GM12878 (cell line): ENCODE measurements around the gene AK5. TPM values are rescaled to one million over a fixed set of nuclear protein-coding genes. Genes with fewer than 3 reads are reported as not detected.

Source experiments
- ATAC-seq: fragments of 200-7000 bp; cut with Tn5 transposase; 3 replicates; pipeline ENCODE4 v1.9.1; 2020; ENCODE audit warnings: mild to moderate bottlenecking, moderate library complexity
- BruUV-seq: library from RNA; stranded (reverse); fragments of 400-500 nt; replicated peaks from 2 replicates; lab custom pipeline; 2021; lab: Mats Ljungman, UMichigan
- CTCF ChIA-PET: fragments of 300-600 bp; sonication (Branson Sonifier 250); formaldehyde crosslinking; extraction: SDS; loops from one replicate; lab custom pipeline; 2021; ENCODE audit warnings: inconsistent platforms; lab: Yijun Ruan, JAX
- POLR2A ChIA-PET: fragments of 350-600 bp; formaldehyde crosslinking; extraction: SDS; loops from one replicate; lab custom pipeline; 2021; ENCODE audit warnings: inconsistent platforms; lab: Charles Lee
- RAD21 ChIA-PET: fragments of 300-600 bp; sonication (Branson Sonifier 250); formaldehyde crosslinking; loops from one replicate; lab custom pipeline; 2023; ENCODE audit warnings: antibody characterized with exemption; ENCODE audit not compliant: unreplicated experiment; lab: Charles Lee
- SMC1A ChIA-PET: fragments of 300-600 bp; sonication (Branson Sonifier 250); formaldehyde crosslinking; loops from one replicate; lab custom pipeline; 2023; ENCODE audit not compliant: unreplicated experiment, uncharacterized antibody; lab: Charles Lee
- DNase-seq: peaks from one replicate; pipeline ENCODE4 v3.0.0-alpha.2; 2011; ENCODE audit warnings: low read depth, low spot score
- FAIRE-seq: peaks from 3 replicates; lab custom pipeline; 2011; peaks lifted over from hg19 to GRCh38; lab: Jason Lieb, UNC
- H2AFZ ChIP-seq: 2 replicates; pipeline ENCODE4 v1.6.0; 2011; ENCODE audit warnings: low read depth, low read length, control low read depth; ENCODE audit not compliant: control insufficient read depth
- H3K27ac ChIP-seq: 2 replicates; pipeline ENCODE4 v1.5.1; 2011; ENCODE audit warnings: control low read depth; ENCODE audit not compliant: control insufficient read depth, insufficient read depth
- H3K27me3 ChIP-seq, 2 experiments: replicated peaks in 1 of 2; 2 replicates each; pipeline versions ENCODE4 v1.6.0 to v1.6.1; 2011; ENCODE audit warnings: low read length in 1 of 2; ENCODE audit not compliant: control insufficient read depth in 2 of 2, insufficient read depth in 2 of 2
- H3K36me3 ChIP-seq, 2 experiments: 2 replicates each; pipeline ENCODE4 v1.5.1; 2011; ENCODE audit warnings: low read length in 1 of 2; ENCODE audit not compliant: control insufficient read depth in 2 of 2, insufficient read depth in 2 of 2
- H3K4me1 ChIP-seq: 2 replicates; pipeline ENCODE4 v1.6.1; 2011; ENCODE audit warnings: mild to moderate bottlenecking, low read length, moderate library complexity, mixed read lengths; ENCODE audit not compliant: control insufficient read depth, insufficient read depth
- H3K4me2 ChIP-seq: 2 replicates; pipeline ENCODE4 v1.6.0; 2011; ENCODE audit warnings: control low read depth; ENCODE audit not compliant: control insufficient read depth, insufficient read depth
- H3K4me3 ChIP-seq: fragments of 200-600 bp; sonication (generic); 2 replicates; pipeline ENCODE4 v1.5.1; 2016
- H3K79me2 ChIP-seq: 2 replicates; pipeline ENCODE4 v1.6.0; 2011; ENCODE audit warnings: low read length; ENCODE audit not compliant: control insufficient read depth, insufficient read depth
- H3K9ac ChIP-seq: 2 replicates; pipeline ENCODE4 v1.8.0; 2011; ENCODE audit warnings: low read length, control low read depth, mixed read lengths; ENCODE audit not compliant: control insufficient read depth, insufficient read depth
- H3K9me3 ChIP-seq: replicated peaks from 3 replicates; pipeline ENCODE4 v1.5.1; 2011; ENCODE audit warnings: mild to moderate bottlenecking, low read length; ENCODE audit not compliant: control insufficient read depth, insufficient read depth
- H4K20me1 ChIP-seq: 2 replicates; pipeline ENCODE4 v1.6.0; 2011; ENCODE audit not compliant: control insufficient read depth, insufficient read depth
- BRCA1 ChIP-seq: IDR thresholded peaks from 2 replicates; pipeline ENCODE4 v1.6.1; 2011; ENCODE audit warnings: low read depth, low read length, improper control_type of control experiment
- ETV6 ChIP-seq, 2 experiments: fragments of 450-650 bp in 1 of 2; IDR thresholded peaks in 1 of 2; conservative IDR thresholded peaks in 1 of 2; 2 replicates each; pipeline ENCODE4 v1.6.1; 2014; ENCODE audit warnings: antibody characterized with exemption in 1 of 2, borderline replicate concordance in 1 of 2, low read depth in 1 of 2, mild to moderate bottlenecking in 1 of 2, moderate library complexity in 1 of 2
- EZH2 ChIP-seq: IDR thresholded peaks from 2 replicates; pipeline ENCODE4 v1.6.1; 2012; ENCODE audit warnings: low read depth, mild to moderate bottlenecking, control low read depth, inconsistent platforms, low read length, borderline replicate concordance; ENCODE audit not compliant: control insufficient read depth
- PAX8 ChIP-seq: fragments of 450-650 bp; IDR thresholded peaks from 2 replicates; pipeline ENCODE4 v1.6.1; 2017; ENCODE audit warnings: mild to moderate bottlenecking, moderate library complexity
- POLR2A ChIP-seq: IDR thresholded peaks from 2 replicates; pipeline ENCODE4 v1.6.1; 2011; ENCODE audit warnings: low read depth, mild to moderate bottlenecking, low read length
- SIN3A ChIP-seq: IDR thresholded peaks from 2 replicates; pipeline ENCODE4 v1.6.1; 2012; ENCODE audit warnings: low read depth, low read length, improper control_type of control experiment
- SREBF1 ChIP-seq: IDR thresholded peaks from 2 replicates; pipeline ENCODE4 v1.6.1; 2012; ENCODE audit warnings: mild to moderate bottlenecking, low read length
- TBL1XR1 ChIP-seq: IDR thresholded peaks from 2 replicates; pipeline ENCODE4 v1.6.1; 2012; ENCODE audit warnings: low read depth, low read length, improper control_type of control experiment
- TCF3 ChIP-seq: IDR thresholded peaks from 2 replicates; pipeline ENCODE4 v1.6.1; 2012; ENCODE audit warnings: low read depth, mild to moderate bottlenecking, low read length, borderline replicate concordance; ENCODE audit not compliant: insufficient read depth
- WRNIP1 ChIP-seq: IDR thresholded peaks from 2 replicates; pipeline ENCODE4 v1.6.1; 2011; ENCODE audit warnings: low read depth, low read length, improper control_type of control experiment, borderline replicate concordance
- WGBS: methylation state at CpG from one replicate; pipeline ENCODE4 v1.1.6; 2016; ENCODE audit warnings: low lambda C conversion rate; ENCODE audit not compliant: insufficient replicate concordance, insufficient coverage; ENCODE audit errors: missing lambda C conversion rate; 5-methylcytosine and 5-hydroxymethylcytosine counted together
- in situ Hi-C: fragments of 300-500 bp; cut with MboI; formaldehyde crosslinking; loops from 9 replicates; pipeline ENCODE4 v1.14.3; 2018; ENCODE audit warnings: mixed read lengths
- intact Hi-C: fragments of 100-400 bp; cut with micrococcal nuclease; formaldehyde crosslinking; loops from one replicate; pipeline ENCODE4 v1.14.2; 2022; ENCODE audit not compliant: unreplicated experiment
- polyA plus RNA-seq, 11 experiments: library from polyadenylated mRNA; depleted of rRNA in 4 of 11; unstranded in 6 of 11; stranded (reverse) in 5 of 11; fragments of >200 nt; fragmentation: Nextera tagmentation in 4 of 11; fragmentation: Illumina TruSeq in 1 of 11; extraction: Ambion mirVana in 4 of 11; extraction: Trizol in 1 of 11; gene quantifications; 1 replicate in 1 of 11; 2 replicates in 10 of 11; pipeline versions ENCODE4 v1.2.1 to v1.2.3, GENCODE V29; 2011 to 2016; ENCODE audit warnings: inconsistent platforms in 2 of 11, missing spikeins in 2 of 11, low read depth in 1 of 11
- total RNA-seq, 4 experiments: library from RNA; depleted of rRNA in 3 of 4; stranded (reverse); fragments of >200 nt in 3 of 4; fragmentation: Illumina TruSeq in 1 of 4; extraction: Trizol in 1 of 4; gene quantifications; 2 replicates each; pipeline versions ENCODE4 v1.2.1 to v1.2.3, GENCODE V29; 2013 to 2021
- TF ChIP-seq, protein P1 (sequence below): fragments of 450-650 bp; formaldehyde crosslinking; IDR thresholded peaks from 2 replicates; pipeline ENCODE4 v1.4.0; 2020; ENCODE audit warnings: mild to moderate bottlenecking, moderate library complexity
- TF ChIP-seq, protein P2 (sequence below): fragments of 450-650 bp; formaldehyde crosslinking; IDR thresholded peaks from 2 replicates; pipeline ENCODE4 v1.4.0; 2022; ENCODE audit warnings: mild to moderate bottlenecking, moderate library complexity

AK5 gene
- total and polyA plus RNA-seq, 10 of the 15 experiments (the other 5 are each of a cell fraction or from before 2014, with no cell fraction given), result 0.08 to 0.33 TPM; not detected in 8

DNA sequence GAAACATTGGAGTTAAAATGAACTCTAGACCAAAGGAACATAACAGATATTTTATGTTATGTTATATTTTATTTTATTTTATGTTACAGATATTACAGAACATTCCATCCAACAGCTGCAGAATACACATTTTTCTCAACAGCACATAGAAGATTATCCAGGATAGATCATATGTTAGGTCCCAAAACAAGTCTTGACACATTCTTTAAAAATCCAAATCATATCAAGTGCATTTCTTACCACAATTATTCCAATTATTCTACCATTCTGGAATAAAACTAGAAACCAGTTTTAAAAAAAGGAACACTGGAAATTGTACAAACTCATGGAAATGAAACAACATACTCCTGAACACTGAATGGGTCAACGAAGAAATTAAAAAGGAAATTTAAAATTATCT, 31.7 kb upstream of the AK5 start:
- TF ChIP-seq PAX8 (no peak), SIN3A (no peak), BRCA1 (no peak), POLR2A (no peak), TCF3 (no peak)
- TF ChIP-seq, all 136 proteins: peak for 0
- Histone ChIP-seq H3K4me1 (no peaks in the 10 kb centered on the region), H3K4me2 (no peak overlapping the region), H3K36me3 (no peaks in the 10 kb centered on the region), H2AFZ (no peak overlapping the region), H3K27me3 (no peaks in the 10 kb centered on the region), H4K20me1 (no peaks in the 10 kb centered on the region), H3K79me2 (no peaks in the 10 kb centered on the region), H3K9me3 (no peaks in the 10 kb centered on the region; the same call in 1 of the 3 replicates), H3K27ac (no peak overlapping the region), H3K9ac (no peak overlapping the region), H3K4me3 (no peak overlapping the region)
- BruUV-seq, result no TSS peak
- no peak for DNase-seq
- in situ Hi-C loops (no loop called here), intact Hi-C loops (no loop called here)
- CTCF ChIA-PET, result no interaction called here
- 20% methylated on average over 1 of the region's 1 CpG for WGBS
- RAD21 ChIA-PET, result no interaction called here
- SMC1A ChIA-PET, result no interaction called here
- POLR2A ChIA-PET, result no interaction called here
- no peak for FAIRE-seq
- ATAC-seq, result no peak

DNA sequence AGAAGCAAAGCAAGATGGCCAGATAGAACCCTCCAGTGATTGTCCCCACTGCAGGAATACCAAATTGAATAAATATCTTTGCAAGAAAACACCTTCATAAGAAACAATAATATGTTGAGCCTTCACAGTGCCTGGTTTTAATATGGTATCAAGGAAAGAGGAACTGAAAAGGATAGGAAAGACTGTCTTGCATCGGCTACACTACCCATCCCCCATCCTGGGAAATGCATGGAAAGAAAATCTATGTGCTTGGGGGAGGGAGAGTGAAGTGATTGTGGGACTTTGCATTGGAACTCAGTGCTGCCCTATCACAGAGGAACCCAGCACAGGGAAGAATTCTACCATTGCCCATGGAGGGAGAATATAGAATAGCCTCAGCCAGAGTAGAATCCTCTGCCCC, 28.6 kb upstream of the AK5 start:
- no peaks in the 10 kb centered on the region for H3K27me3 ChIP-seq
- no TSS peak for BruUV-seq
- H3K4me1 ChIP-seq, result no peaks in the 10 kb centered on the region
- H3K79me2 ChIP-seq, result no peaks in the 10 kb centered on the region
- no peaks in the 10 kb centered on the region for H4K20me1 ChIP-seq
- in situ Hi-C loops, result no loop called here
- RAD21 ChIA-PET, result no interaction called here
- POLR2A ChIA-PET, result no interaction called here
- H3K4me3 ChIP-seq, result no peak overlapping the region
- CTCF ChIA-PET, result no interaction called here
- DNase-seq (no peak), ATAC-seq (no peak), FAIRE-seq (no peak)
- no peak overlapping the region for H3K4me2 ChIP-seq
- WGBS, result 0% methylated on average over 1 of the region's 1 CpG
- intact Hi-C loops, result no loop called here
- H3K27ac ChIP-seq, result no peak overlapping the region
- no peak overlapping the region for H3K9ac ChIP-seq
- H3K9me3 ChIP-seq, result no peaks in the 10 kb centered on the region; the same call in 1 of the 3 replicates
- no peak overlapping the region for H2AFZ ChIP-seq
- SMC1A ChIA-PET, result no interaction called here
- H3K36me3 ChIP-seq, result no peaks in the 10 kb centered on the region
- no peak for TF ChIP-seq ETV6 (conservative IDR thresholded peaks at IDR 0.05 in 1 of 2, IDR thresholded peaks at IDR 0.05 in 1 of 2; ENCODE audit: borderline replicate concordance in 1 of 2, low read depth in 1 of 2)
- TF ChIP-seq WRNIP1, result no peak
- no peak for TF ChIP-seq EZH2
- no peak for TF ChIP-seq SREBF1
- TF ChIP-seq, protein P1, sequence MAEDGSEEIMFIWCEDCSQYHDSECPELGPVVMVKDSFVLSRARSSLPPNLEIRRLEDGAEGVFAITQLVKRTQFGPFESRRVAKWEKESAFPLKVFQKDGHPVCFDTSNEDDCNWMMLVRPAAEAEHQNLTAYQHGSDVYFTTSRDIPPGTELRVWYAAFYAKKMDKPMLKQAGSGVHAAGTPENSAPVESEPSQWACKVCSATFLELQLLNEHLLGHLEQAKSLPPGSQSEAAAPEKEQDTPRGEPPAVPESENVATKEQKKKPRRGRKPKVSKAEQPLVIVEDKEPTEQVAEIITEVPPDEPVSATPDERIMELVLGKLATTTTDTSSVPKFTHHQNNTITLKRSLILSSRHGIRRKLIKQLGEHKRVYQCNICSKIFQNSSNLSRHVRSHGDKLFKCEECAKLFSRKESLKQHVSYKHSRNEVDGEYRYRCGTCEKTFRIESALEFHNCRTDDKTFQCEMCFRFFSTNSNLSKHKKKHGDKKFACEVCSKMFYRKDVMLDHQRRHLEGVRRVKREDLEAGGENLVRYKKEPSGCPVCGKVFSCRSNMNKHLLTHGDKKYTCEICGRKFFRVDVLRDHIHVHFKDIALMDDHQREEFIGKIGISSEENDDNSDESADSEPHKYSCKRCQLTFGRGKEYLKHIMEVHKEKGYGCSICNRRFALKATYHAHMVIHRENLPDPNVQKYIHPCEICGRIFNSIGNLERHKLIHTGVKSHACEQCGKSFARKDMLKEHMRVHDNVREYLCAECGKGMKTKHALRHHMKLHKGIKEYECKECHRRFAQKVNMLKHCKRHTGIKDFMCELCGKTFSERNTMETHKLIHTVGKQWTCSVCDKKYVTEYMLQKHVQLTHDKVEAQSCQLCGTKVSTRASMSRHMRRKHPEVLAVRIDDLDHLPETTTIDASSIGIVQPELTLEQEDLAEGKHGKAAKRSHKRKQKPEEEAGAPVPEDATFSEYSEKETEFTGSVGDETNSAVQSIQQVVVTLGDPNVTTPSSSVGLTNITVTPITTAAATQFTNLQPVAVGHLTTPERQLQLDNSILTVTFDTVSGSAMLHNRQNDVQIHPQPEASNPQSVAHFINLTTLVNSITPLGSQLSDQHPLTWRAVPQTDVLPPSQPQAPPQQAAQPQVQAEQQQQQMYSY (CRISPR knock-in tag), result no peak
- TF ChIP-seq, protein P2, sequence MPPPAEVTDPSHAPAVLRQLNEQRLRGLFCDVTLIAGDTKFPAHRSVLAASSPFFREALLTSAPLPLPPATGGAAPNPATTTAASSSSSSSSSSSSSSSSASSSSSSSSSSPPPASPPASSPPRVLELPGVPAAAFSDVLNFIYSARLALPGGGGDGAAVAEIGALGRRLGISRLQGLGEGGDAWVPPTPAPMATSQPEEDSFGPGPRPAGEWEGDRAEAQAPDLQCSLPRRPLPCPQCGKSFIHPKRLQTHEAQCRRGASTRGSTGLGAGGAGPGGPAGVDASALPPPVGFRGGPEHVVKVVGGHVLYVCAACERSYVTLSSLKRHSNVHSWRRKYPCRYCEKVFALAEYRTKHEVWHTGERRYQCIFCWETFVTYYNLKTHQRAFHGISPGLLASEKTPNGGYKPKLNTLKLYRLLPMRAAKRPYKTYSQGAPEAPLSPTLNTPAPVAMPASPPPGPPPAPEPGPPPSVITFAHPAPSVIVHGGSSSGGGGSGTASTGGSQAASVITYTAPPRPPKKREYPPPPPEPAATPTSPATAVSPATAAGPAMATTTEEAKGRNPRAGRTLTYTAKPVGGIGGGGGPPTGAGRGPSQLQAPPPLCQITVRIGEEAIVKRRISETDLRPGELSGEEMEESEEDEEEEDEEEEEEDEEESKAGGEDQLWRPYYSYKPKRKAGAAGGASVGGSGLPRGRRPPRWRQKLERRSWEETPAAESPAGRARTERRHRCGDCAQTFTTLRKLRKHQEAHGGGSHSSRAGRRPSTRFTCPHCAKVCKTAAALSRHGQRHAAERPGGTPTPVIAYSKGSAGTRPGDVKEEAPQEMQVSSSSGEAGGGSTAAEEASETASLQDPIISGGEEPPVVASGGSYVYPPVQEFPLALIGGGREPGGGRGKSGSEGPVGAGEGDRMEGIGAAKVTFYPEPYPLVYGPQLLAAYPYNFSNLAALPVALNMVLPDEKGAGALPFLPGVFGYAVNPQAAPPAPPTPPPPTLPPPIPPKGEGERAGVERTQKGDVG (CRISPR knock-in tag), result no peak
- no peak for TF ChIP-seq TBL1XR1
